Measurements from ENCODE around the gene SLX4IP.
A peak's percentile ranks its signal among the peaks of the same experiment; 100 is the strongest.

The SLX4IP gene

GRCh38 chr20:10467681-10468339 is 32.7 kb downstream of the SLX4IP start:
- FAIRE-seq, result no peak

- no peak for FAIRE-seq
These were observed 33.3 kb downstream of the SLX4IP start for GRCh38 chr20:10468340-10468845.

- no peak for FAIRE-seq
These were observed 34.0 kb downstream of the SLX4IP start for GRCh38 chr20:10469056-10469455.

GRCh38 chr20:10469599-10469998 is 34.5 kb downstream of the SLX4IP start:
- FAIRE-seq, result no peak

- no peak for FAIRE-seq
These were observed 35.2 kb downstream of the SLX4IP start for GRCh38 chr20:10470276-10470675.

GRCh38 chr20:10472871-10473270 is 37.8 kb downstream of the SLX4IP start:
- FAIRE-seq, result no peak

GRCh38 chr20:10474606-10475184 is 39.6 kb downstream of the SLX4IP start:
- FAIRE-seq, result no peak

GRCh38 chr20:10475225-10475624 is 40.1 kb downstream of the SLX4IP start:
- no peak for FAIRE-seq

GRCh38 chr20:10476319-10476724 is 41.2 kb downstream of the SLX4IP start:
- FAIRE-seq, result no peak

- no peak for FAIRE-seq
These were observed 43.1 kb downstream of the SLX4IP start for GRCh38 chr20:10478205-10478604.

- no peak for FAIRE-seq
These were observed 43.8 kb downstream of the SLX4IP start for GRCh38 chr20:10478930-10479329.

- no peak for FAIRE-seq
These were observed 46.6 kb downstream of the SLX4IP start for GRCh38 chr20:10481676-10482075.

GRCh38 chr20:10483691-10484090 is 48.6 kb downstream of the SLX4IP start:
- FAIRE-seq, result no peak

GRCh38 chr20:10487142-10488136 is 52.3 kb downstream of the SLX4IP start:
- no peak for FAIRE-seq

GRCh38 chr20:10488534-10488933 is 53.4 kb downstream of the SLX4IP start:
- no peak for FAIRE-seq

- FAIRE-seq, result peak; percentile 28
These were observed 54.7 kb downstream of the SLX4IP start for GRCh38 chr20:10489853-10490252.

GRCh38 chr20:10490257-10490656 is 55.2 kb downstream of the SLX4IP start:
- no peak for FAIRE-seq

- no peak for FAIRE-seq
These were observed 55.6 kb downstream of the SLX4IP start for GRCh38 chr20:10490706-10491105.

- FAIRE-seq, result no peak
These were observed 57.0 kb downstream of the SLX4IP start for GRCh38 chr20:10492065-10492464.

- no peak for FAIRE-seq
These were observed 57.7 kb downstream of the SLX4IP start for GRCh38 chr20:10492844-10493243.

GRCh38 chr20:10495173-10495572 is 60.1 kb downstream of the SLX4IP start:
- peak; percentile 65 for FAIRE-seq

- FAIRE-seq, result no peak
These were observed 61.4 kb downstream of the SLX4IP start for GRCh38 chr20:10496465-10496864.

GRCh38 chr20:10497283-10497682 is 62.2 kb downstream of the SLX4IP start:
- FAIRE-seq, result no peak
